CD4-positive, alpha-beta T cell treated with Interleukin-15 for 4 hours (primary cell): Measurements from ENCODE around the gene THSD1.
"Not testable (repeated sequence)": the region's sequence is repeated elsewhere in the genome, so short reads cannot be mapped to it uniquely, and the experiment has no call there.

ENCODE experiments used
- DNase-seq: peaks from one replicate; pipeline ENCODE4 v3.0.0-alpha.2; 2020; ENCODE audit warnings: low spot score

THSD1 gene

DNA sequence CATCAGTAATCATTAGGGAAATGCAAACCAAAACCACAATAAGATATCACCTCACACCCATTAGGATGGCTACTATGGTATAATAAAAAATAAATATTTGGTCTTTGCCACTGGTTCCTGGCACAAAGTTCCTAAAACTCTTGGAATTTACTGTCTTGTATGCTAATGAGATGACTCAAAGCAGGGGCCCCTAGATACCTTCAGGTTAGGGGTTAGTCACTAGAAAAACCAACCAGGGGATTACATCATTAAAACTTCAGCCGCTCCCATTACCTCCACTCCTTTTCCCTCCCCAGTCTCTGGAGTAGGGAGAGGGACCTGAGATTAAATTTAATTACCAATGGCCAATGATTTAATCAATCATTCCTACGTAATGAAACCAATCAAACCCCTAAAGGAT, 49.6 kb downstream of the THSD1 start:
- DNase-seq = no peak

DNA sequence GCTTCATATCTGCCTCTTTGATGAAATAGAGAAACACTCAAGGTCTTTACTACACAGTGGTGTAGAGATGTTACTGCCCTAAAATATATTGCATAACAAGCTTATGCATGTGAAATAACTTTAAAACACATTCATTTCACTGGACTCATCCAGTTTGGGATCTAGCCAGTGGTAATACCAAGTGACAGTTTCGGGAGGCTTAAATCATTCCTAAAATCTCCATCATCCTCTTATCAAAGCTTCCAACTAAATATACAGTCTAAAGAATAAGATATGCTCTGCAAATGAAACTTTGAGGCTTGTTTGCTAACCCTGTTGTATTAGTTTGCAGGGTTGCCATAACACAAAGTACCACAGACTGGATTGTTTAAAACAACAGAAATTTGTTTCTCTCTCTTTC, 52.8 kb downstream of the THSD1 start:
- DNase-seq = no peak

DNA sequence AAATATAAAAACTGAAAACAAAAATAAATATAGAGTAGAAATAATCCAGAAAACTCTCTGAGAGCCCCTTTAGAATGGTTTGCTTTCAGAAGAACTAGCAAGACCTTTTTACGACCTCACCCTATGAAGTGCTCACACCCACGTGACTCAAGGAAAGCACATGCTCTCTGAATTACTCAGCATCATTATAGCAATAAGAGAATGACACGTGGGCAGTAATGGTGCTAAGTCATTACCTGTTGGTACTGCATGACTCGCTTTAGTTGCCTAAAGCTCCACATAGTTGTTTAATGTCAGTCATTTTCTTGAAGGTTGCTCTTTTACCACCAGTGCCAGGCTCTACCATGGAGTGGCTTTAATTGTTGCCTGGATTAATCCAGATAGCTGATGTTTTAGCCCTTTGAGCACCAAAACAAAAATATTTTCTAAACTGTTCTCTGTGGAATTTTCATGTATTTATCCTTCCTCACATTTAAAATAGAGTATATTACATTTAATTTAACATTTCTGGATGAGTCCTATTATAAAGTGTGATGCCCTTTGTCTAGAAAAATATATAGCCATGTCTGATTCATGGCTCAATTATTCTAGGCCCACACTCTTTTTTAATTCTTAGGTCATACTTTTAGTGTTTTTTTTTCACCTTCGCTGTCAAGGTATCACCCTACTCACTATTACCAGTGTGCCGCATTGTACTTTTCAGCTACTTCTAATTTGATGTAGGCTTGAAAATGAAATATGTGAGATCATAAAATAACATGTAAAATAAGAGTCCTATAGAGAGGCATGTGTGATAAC, 56.8 kb downstream of the THSD1 start:
- no peak for DNase-seq

DNA sequence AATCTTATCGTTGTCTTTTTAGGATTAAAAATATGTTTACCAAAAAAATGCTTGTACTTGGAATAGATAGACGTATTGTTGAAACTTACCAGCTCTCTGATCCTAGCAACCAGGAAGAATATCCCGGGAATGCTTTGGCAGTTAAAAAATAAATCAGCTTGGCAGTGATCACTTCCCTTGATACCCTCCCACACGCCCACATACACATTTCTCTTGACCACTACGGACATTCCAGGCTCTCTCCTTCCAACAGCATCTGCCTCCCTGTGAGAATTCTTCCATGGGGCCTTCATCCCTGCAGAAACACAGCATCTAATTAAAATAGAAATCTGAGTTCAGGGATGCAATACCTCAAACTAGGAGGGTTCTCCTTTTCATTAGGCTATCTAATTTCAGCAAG, 57.9 kb downstream of the THSD1 start:
- no peak for DNase-seq

DNA sequence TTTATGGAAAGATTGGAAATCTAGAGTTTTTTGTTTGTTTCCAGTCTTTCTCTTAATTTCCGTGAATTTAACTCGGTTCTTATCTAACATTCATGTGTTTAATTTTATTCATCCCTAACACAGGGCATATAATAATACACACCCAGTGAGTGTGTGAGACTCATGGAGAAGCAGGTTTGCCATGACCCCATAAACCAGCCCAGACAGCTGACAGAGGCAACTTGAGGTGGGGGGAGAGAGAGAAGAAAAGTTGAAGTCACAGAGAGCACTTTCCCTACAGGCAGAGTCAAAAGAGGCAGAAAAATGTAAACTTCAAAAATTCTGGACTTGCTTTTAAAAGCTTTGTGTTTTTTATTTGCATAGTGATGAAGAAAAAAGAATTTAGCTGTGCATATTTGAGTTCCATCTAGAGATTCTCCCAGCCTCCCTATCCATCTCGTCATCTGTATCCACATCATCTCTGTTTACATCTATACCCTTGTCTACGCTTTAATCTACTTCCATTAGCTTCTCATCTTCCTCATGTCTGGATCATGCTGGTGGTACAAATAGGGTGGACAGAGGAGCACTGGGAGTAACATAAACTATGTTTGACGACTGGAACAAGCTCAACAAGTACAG, 60.2 kb downstream of the THSD1 start:
- DNase-seq = no peak

DNA sequence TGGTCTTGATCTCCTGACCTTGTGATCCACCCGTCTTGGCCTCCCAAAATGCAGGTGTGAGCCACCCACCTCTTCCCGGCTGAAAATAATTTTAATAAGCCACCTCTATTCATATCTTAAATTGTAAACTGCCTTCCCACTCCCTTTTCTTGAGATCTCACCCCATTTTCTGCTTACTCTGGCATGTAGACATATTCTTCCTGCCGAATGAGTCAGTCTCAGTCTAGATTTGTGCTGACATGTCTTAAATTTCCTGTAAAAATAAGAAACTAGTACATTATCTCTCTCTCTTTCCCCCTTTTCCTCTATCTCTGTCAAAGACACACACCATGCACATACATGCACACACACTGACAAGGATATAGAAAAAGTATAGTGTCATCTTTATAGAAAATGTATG, 60.9 kb downstream of the THSD1 start:
- DNase-seq = no peak

DNA sequence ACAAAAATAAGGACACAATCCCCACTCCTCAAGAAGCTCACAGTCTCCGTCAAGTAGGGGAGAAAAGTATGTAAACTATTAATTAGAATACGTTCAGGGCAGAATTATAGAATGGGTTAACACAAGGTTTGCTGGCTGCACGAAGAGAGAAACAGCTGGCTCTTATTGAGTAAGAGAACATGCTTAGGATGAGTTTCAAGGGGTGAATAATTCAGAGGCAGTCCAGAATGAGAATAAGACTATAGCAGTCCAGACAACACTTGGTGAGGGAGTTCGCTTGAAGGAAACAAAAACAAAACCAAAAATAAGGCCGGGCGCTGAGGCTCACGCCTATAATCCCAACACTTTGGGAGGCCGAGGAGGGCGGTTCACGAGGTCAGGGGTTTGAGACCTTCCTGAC, 61.9 kb downstream of the THSD1 start:
- no peak for DNase-seq

DNA sequence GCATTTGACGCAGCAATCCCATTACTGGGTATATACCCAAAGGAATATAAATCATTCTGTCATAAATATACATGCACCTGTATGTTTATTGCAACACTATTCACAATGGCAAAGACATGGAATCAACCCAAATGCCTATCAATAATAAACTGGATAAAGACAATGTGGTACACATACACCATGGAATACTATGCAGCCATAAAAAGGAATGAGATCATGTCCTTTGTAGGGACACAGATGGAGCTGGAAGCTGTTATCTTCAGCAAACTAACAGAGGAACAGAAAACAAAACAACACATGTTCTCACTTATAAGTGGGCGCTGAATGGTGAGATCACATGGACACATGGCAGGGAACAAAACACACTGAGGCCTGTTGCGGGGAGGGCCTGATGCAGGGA, 63.8 kb downstream of the THSD1 start:
- not testable (repeated sequence) for DNase-seq

DNA sequence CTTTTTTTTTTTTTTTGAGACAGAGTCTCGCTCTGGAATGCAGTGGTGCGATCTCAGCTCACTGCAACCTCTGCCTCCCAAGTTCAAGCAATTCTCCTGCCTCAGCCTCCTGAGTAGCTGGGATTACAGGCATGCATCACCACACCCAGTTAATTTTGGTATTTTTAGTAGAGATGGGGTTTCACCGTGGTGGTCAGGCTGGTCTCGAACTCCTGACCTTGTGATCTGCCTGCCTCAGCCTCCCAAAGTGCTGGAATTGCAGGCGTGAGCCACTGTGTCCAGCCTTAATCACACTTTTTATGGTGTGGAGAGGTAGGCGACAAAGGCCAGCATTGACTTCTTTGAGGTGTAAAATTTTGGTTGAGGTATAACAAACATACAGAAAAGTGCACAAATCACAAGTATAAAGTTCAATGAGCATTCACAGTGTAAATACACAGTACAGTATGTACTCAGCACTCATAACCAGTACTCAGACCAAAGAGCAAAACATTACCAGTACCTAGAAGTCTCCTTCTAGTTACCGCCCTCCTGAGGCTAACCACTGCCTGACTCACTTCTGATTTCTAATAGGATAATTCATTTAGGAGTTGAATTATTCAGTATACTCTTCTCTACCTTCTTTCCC, 68.0 kb downstream of the THSD1 start:
- DNase-seq = not testable (repeated sequence)

DNA sequence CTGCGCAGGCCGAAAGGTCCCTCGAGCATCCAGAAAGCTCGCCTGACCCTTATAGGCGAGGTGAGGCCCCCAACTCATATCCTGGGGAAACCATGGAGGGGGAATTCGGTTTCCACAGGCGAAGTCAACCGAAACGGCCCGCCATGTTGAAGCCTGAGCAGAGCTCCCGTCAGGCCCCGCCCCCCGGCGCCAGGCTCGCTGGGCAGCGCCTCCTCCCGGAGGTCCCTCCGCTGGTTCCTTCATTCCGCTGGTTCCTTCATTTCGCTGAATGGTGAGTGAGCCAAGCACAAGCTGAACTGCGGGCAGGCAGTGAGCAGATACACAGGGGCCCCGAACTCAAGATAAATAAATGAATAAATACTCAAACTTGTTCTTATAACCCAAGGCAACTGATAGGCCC, 71.9 kb downstream of the THSD1 start:
- DNase-seq = not testable (repeated sequence)

DNA sequence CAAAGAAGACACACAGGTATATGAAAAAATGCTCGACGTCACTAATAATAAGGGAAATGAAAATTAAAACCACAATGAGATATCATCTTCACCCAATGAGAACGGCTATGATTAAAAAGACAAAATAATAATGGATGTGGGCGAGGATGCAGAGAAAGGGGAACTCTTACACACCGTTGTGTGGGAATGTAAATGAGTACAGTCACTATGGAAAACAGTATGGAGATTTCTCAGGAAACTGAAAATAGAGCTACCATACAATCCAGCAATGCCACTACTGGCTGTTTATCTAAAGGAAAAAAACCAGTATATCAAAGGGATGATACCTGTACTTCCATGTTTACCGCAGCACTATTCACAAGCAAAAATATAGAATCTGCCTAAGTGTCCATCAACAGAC, 74.1 kb downstream of the THSD1 start:
- DNase-seq = not testable (repeated sequence)
